ENCODE data around the gene CDK5. TPM values are rescaled to one million over a fixed set of nuclear protein-coding genes. Genes with fewer than 3 reads are reported as not detected.
A peak's percentile ranks its signal among the peaks of the same experiment; 100 is the strongest.

CDK5 gene
- total and polyA plus RNA-seq, 2 experiments from 2014 or later, result 17.8 to 56.8 TPM

GRCh38 chr7:151048911-151049463 is 8.7 kb downstream of the CDK5 start:
- no peak for TF ChIP-seq CTCF (IDR thresholded peaks at IDR 0.05; ENCODE audit: low read depth, low read length)
- no peak overlapping the region for H3K4me3 ChIP-seq
- no peaks in the 10 kb centered on the region for H3K36me3 ChIP-seq
- H3K27ac ChIP-seq, result no peak overlapping the region
- no peaks in the 10 kb centered on the region for H3K4me1 ChIP-seq (ENCODE audit: low read depth)
- H3K9me3 ChIP-seq (ENCODE audit: low read depth), result no peaks in the 10 kb centered on the region
- no peak for DNase-seq (ENCODE audit: low read depth in 1 of 2, low spot score in 1 of 2)
- H3K27me3 ChIP-seq, result peaks cover 26% of the 10 kb centered on the region

DNA sequence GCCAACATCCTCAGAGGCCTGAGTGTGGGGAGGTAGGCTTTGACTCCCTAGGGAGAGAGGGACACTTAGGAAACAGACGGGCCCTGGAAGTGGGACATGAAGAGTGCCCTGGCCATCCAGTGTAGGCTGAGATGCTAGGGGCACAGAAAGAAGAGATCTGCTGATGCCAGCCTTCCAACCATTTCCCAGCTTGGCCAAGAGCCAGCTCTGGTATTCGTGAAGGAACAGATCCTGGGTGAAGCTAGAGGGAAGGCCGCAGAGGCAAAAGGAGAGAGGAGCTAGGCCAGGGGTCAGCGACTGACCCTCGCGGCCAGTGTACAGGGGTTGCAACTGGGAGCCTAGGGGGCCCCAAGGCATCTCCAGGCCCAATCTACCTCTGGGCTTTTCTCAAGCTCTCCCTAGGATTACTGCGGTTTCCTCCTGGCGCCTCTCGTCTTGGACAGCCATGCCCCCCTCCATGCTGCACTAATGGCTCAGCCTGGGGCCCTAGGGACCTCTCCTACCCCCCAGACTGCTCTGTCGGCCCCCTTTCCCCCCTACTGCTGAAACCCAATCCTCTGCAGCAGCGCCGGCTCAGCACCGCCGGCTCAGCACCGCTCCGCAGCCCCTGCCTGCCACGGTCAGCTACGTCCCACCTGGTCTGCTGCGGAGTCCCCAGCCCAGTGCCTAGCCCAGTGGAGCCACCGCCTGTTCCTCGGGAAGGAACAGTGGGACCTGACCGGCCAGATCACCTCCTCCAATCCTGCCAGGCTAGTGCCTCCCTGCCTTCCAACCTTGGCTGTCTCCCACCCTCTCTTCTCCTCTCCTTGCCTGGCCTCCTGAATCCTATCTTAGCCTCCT is 9.5 kb downstream of the CDK5 start, which contains the start of gene ASIC3:
ASIC3 (plus strand) TSS at position 556 of the 840 bp plus-strand sequence. CDS start 355 bp downstream, outside the sequence.
- H3K9me3 ChIP-seq (ENCODE audit: low read depth), result no peaks in the 10 kb centered on the region
- DNase-seq (ENCODE audit: low read depth in 1 of 2, low spot score in 1 of 2), result no peak
- H3K27ac ChIP-seq, result no peak within 1 kb of the TSS
- no peaks in the 10 kb centered on the region for H3K4me1 ChIP-seq (ENCODE audit: low read depth)
- H3K4me3 ChIP-seq, result no peak within 1 kb of the TSS
- TF ChIP-seq CTCF (IDR thresholded peaks at IDR 0.05; ENCODE audit: low read depth, low read length), result no peak
- H3K27me3 ChIP-seq, result peaks cover 26% of the 10 kb centered on the region
- H3K36me3 ChIP-seq, result no peaks in the 10 kb centered on the region

- Histone ChIP-seq H3K4me1 (ENCODE audit: low read depth) (no peaks in the 10 kb centered on the region), H3K4me3 (no peak overlapping the region), H3K36me3 (no peaks in the 10 kb centered on the region), H3K27ac (no peak overlapping the region), H3K27me3 (peaks cover 21% of the 10 kb centered on the region), H3K9me3 (ENCODE audit: low read depth) (no peaks in the 10 kb centered on the region)
- TF ChIP-seq CTCF (IDR thresholded peaks at IDR 0.05; ENCODE audit: low read depth, low read length), result no peak
- DNase-seq (ENCODE audit: low read depth in 1 of 2, low spot score in 1 of 2), result peak in 1 of 2 donors; percentile 71
Observed at GRCh38 chr7:151046603-151047573, 10.8 kb downstream of the CDK5 start.

DNA sequence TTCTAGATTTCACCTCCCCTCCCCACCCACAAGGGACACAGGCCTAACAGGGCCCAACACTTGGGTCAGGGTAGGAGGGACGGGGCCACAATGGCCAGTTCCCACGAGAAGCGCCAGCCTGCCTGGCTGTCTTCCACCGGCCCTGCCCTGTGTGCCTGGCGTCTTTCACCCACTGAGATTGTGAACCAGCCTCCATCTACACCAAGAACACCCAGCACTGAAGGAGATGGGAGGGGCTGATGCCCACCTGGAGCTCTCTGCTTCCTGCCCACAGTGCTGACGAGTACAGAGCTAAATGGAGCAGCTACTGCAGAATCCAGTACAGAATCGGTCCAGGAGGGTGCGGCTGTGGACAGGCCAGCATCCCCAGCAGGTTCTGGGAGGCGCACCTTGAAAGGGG is 11.7 kb downstream of the CDK5 start:
- H3K9me3 ChIP-seq (ENCODE audit: low read depth), result no peaks in the 10 kb centered on the region
- H3K27ac ChIP-seq, result no peak overlapping the region
- H3K36me3 ChIP-seq, result no peaks in the 10 kb centered on the region
- TF ChIP-seq CTCF (IDR thresholded peaks at IDR 0.05; ENCODE audit: low read depth, low read length), result no peak
- no peak for DNase-seq (ENCODE audit: low read depth in 1 of 2, low spot score in 1 of 2)
- no peak overlapping the region for H3K4me3 ChIP-seq
- no peaks in the 10 kb centered on the region for H3K4me1 ChIP-seq (ENCODE audit: low read depth)
- peaks cover 16% of the 10 kb centered on the region for H3K27me3 ChIP-seq

- H3K4me3 ChIP-seq, result no peak overlapping the region
- no peak overlapping the region for H3K27ac ChIP-seq
- DNase-seq (ENCODE audit: low read depth in 1 of 2, low spot score in 1 of 2), result no peak
- H3K27me3 ChIP-seq, result peaks cover 9% of the 10 kb centered on the region
- TF ChIP-seq CTCF (IDR thresholded peaks at IDR 0.05; ENCODE audit: low read depth, low read length), result no peak
- H3K4me1 ChIP-seq (ENCODE audit: low read depth), result no peaks in the 10 kb centered on the region
- no peaks in the 10 kb centered on the region for H3K36me3 ChIP-seq
- H3K9me3 ChIP-seq (ENCODE audit: low read depth), result no peaks in the 10 kb centered on the region
Observed at GRCh38 chr7:151045262-151045661, 12.4 kb downstream of the CDK5 start.
